GM10248 (cell line): ENCODE data around the gene DTX1.

Experiments
- CTCF ChIA-PET: fragments of 300-600 bp; sonication (Branson Sonifier 250); formaldehyde crosslinking; extraction: SDS; loops from one replicate; lab custom pipeline; 2021; ENCODE audit warnings: antibody characterized with exemption; lab: Yijun Ruan, JAX
- POLR2A ChIA-PET: fragments of 350-650 bp; sonication (Branson Sonifier 250); formaldehyde crosslinking; extraction: SDS; loops from one replicate; lab custom pipeline; 2020; ENCODE audit warnings: antibody characterized with exemption; lab: Yijun Ruan, JAX
- DNase-seq: peaks from one replicate; pipeline ENCODE4 v3.0.0; 2012; ENCODE audit errors: extremely low spot score
- TF ChIP-seq, protein P1 (sequence below): IDR thresholded peaks from 2 replicates; pipeline ENCODE4 v1.5.1; 2012; ENCODE audit warnings: mild to moderate bottlenecking, low read depth; ENCODE audit errors: extremely low read depth, missing control alignments, control extremely low read depth

Gene DTX1

DNA sequence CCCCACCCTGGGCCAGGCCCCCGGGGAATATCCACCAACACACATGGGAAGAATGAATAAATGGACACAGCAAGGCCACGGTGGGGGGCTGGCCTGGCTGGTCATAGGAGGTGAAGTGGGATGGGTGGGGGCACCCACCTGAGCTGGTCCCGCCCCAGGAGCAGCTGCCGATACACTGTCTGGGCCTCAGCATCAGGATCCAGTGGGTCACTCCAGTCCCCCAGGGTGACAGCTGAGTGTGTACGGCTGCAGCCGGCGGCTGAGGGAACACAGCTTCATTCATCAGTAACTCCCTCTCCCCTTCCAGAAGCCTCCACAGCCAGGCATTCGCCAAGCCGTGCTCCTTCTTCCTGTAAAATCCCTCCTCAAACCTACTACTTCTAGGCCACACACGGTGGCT is 45.2 kb downstream of the DTX1 start:
- CTCF ChIA-PET: interaction anchor here (0.8 to 7.4 kb wide), 6 partner anchors 9 to 109 kb away, joined by 3 to 107 read pairs (median 4); no protein-coding TSS in a partner anchor
- POLR2A ChIA-PET: interaction anchor here (0.6 kb wide), 2 partner anchors 22 to 45 kb away, joined by 3 to 8 read pairs; no protein-coding TSS in a partner anchor
- TF ChIP-seq, protein P1, sequence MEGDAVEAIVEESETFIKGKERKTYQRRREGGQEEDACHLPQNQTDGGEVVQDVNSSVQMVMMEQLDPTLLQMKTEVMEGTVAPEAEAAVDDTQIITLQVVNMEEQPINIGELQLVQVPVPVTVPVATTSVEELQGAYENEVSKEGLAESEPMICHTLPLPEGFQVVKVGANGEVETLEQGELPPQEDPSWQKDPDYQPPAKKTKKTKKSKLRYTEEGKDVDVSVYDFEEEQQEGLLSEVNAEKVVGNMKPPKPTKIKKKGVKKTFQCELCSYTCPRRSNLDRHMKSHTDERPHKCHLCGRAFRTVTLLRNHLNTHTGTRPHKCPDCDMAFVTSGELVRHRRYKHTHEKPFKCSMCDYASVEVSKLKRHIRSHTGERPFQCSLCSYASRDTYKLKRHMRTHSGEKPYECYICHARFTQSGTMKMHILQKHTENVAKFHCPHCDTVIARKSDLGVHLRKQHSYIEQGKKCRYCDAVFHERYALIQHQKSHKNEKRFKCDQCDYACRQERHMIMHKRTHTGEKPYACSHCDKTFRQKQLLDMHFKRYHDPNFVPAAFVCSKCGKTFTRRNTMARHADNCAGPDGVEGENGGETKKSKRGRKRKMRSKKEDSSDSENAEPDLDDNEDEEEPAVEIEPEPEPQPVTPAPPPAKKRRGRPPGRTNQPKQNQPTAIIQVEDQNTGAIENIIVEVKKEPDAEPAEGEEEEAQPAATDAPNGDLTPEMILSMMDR: no peak
- DNase-seq: no peak

DNA sequence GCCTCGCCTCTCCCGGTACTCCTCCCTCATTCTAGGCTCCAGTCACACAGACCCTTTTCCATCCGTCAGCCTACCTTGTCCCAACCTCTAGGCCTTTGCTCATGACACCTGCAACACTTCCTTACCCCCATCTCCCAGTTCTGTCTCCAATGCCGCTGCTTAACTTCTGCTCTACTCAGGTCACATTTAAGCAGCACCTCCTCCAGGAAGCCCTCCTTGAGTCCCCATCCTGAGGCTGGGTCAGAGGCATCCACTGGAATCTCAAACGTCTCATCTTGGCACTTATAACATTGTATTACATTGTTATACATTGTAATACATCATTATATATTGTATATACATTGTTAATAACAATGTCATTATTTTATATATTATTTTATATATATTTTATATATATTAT is 46.3 kb downstream of the DTX1 start:
- no peak for DNase-seq
- TF ChIP-seq, protein P1: no peak
- ChIA-PET POLR2A (interaction anchor here (0.5 kb wide), 1 partner anchor 31 kb away, joined by 5 read pairs; no protein-coding TSS in a partner anchor), CTCF (interaction anchor here (0.8 to 7.4 kb wide), 3 partner anchors 13 to 52 kb away, joined by 3 to 107 read pairs (median 4); no protein-coding TSS in a partner anchor)

DNA sequence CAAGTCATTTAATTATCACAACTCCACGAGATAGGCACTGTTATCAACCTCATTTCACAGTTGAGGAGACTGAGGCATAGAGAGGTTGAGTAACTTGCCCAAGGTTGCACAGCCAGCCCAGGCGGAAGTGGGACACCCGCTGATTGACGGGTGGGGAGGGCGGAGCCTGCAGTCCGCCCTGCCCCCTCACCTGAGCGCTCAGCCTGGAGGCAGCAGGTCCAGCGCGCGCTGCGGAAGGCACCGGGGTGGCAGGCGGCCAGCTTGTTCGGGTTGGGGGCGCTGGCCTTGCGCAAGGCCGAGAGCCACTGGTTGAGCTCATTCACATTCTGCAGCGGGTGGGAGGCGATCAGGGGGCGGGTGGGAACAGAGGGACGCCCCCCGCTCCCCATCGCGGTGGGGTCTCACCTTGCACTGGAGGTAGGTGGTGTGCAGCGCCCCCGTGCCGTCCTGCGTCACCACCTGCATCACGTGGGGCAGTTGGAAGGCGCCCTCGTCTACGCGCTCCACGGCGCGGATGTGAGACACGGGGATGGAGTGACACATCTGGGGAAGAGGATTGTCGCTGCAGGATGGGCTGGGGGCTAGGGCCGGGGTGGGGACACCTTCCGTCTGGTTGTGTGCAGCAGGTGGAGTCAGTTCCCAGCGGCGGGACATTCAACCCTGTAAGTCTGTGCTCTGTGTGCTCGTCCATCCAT is 47.4 kb downstream of the DTX1 start:
- DNase-seq: no peak
- POLR2A ChIA-PET: no interaction called here
- CTCF ChIA-PET: interaction anchor here (0.6 to 1.5 kb wide), 9 partner anchors 12 to 111 kb away, joined by 3 to 7 read pairs (median 3); no protein-coding TSS in a partner anchor
- TF ChIP-seq, protein P1: no peak

DNA sequence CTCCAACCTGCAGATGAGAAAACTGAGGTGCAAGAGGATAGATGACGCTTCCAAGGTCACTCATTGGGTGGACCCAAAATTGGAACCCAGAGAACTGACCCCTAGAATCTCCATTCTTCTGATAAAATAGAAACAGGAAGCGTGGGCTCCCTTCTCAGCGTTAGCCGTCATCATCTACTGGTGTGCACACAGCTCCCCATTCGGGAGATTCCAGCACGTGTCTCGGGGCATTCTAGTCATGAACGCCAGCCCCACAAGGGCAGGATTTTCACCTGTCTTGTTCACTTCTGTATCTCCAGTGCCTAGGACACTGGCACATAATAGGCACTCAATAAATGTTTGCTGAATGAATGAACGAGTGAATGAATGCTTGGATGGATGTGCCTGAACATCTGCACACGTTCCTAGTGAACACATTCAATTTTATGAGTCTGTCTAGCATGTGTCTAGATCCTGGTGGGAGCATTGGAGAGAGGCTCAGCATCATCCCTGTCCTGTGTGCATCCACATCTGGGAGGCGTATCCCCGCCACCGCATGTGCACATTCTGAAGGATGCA is 48.5 kb downstream of the DTX1 start:
- no peak for DNase-seq
- TF ChIP-seq, protein P1: no peak
- CTCF ChIA-PET: interaction anchor here (1.0 to 1.2 kb wide), 2 partner anchors 26 to 29 kb away, joined by 3 to 4 read pairs; no protein-coding TSS in a partner anchor
- POLR2A ChIA-PET: no interaction called here

DNA sequence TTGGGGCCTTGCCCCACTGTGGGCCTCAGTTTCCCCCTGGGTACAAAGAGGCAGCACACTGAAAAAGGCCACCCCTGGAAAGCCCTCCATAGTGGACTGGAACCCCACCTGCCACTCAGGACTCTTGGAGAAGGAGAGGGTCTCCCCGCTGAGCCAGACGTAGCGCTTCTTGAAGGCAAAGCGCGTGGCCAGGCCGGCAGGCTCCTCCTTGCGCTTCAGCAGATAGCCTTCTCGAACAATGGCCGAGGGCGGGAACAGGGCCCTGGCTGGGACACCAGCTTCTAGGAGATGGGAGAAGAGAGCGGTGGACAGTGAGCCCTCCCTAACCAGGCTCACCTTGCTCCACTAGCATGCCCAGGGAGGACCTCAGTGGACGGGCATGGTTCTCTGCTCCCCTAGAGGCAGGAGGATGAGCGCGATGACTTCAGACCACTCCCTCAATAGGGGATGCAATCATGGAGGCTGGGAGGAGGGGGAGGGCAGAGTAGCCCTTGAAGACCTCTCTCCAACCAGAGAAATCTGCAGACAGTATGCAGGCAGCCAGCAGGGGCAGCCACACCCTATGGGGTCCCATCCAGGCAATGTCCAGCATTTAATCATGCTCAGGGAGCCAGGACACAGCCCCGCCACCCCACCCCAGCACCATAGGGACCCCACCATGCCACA is 49.2 kb downstream of the DTX1 start:
- DNase-seq: no peak
- TF ChIP-seq, protein P1: no peak
- ChIA-PET POLR2A (no interaction called here), CTCF (interaction anchor here (1.0 to 1.5 kb wide), 3 partner anchors 12 to 47 kb away, joined by 4 read pairs; no protein-coding TSS in a partner anchor)

DNA sequence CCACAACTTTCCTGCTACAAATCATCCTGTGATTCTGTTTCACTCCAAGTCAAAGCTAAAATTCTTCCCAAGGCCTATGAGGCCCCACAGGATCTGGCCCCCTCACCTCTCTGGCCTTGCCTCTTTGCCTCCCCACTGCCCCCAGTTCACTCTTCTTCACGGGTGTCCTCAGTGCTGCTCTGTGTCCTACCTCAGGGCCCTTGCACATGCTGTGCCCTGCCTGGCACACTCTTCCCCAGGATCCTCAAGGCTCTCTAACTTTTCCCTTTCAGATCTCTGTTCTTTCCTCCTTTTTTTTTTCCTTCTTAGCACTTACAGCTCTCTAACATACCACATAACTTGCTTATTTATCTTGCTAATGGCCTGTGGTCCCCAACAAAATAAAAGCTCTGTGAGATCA is 49.8 kb downstream of the DTX1 start:
- DNase-seq: no peak
- CTCF ChIA-PET: interaction anchor here (1.4 to 1.5 kb wide), 3 partner anchors 8 to 47 kb away, joined by 4 to 10 read pairs (median 4); no protein-coding TSS in a partner anchor
- POLR2A ChIA-PET: no interaction called here
- TF ChIP-seq, protein P1: no peak
